ENCODE results near the gene C11orf21.
A peak's percentile ranks its signal among the peaks of the same experiment; 100 is the strongest.

C11orf21 gene

GRCh38 chr11:2307501-2308331 is 6.0 kb upstream of the C11orf21 start:
- DNase-seq, result no peak

GRCh38 chr11:2306877-2307500 is 5.3 kb upstream of the C11orf21 start:
- DNase-seq, result no peak

GRCh38 chr11:2306452-2306823 is 4.7 kb upstream of the C11orf21 start:
- DNase-seq, result no peak

- DNase-seq, result no peak
Measured at GRCh38 chr11:2305788-2306451, 4.2 kb upstream of the C11orf21 start.

GRCh38 chr11:2305140-2305778 is 3.5 kb upstream of the C11orf21 start:
- DNase-seq, result peak; percentile 90

- no peak for DNase-seq
Measured at GRCh38 chr11:2304506-2305139, 2.9 kb upstream of the C11orf21 start.

- DNase-seq, result no peak
Measured at GRCh38 chr11:2303627-2304505, 2.1 kb upstream of the C11orf21 start.

GRCh38 chr11:2302896-2303626 is 1.3 kb upstream of the C11orf21 start:
- DNase-seq, result peak; percentile 26

GRCh38 chr11:2302306-2302895 is 683 bp upstream of the C11orf21 start:
- peak; percentile 29 for DNase-seq

GRCh38 chr11:2300936-2301630 is 635 bp downstream of the C11orf21 start:
- DNase-seq, result no peak

- no peak for DNase-seq
Measured at GRCh38 chr11:2300290-2300935, 1.3 kb downstream of the C11orf21 start.

GRCh38 chr11:2299773-2300172 is 1.9 kb downstream of the C11orf21 start:
- no peak for DNase-seq

GRCh38 chr11:2298795-2299761 is 2.6 kb downstream of the C11orf21 start:
- peak; percentile 24 for DNase-seq

- no peak for DNase-seq
Measured at GRCh38 chr11:2298131-2298794, 3.5 kb downstream of the C11orf21 start.

GRCh38 chr11:2297623-2298030 is 4.1 kb downstream of the C11orf21 start:
- DNase-seq, result no peak

GRCh38 chr11:2296913-2297622 is 4.7 kb downstream of the C11orf21 start:
- no peak for DNase-seq

Data from suppressor macrophage treated with lipopolysaccharide for 4 hours (primary cell).